ENCODE data around the gene RPS4Y1. TPM values are rescaled to one million over a fixed set of nuclear protein-coding genes. Genes with fewer than 3 reads are reported as not detected.

RPS4Y1 gene
- total RNA-seq (2014; rRNA removed; shearing (Covaris generic)): not detected in 2 replicates

DNA sequence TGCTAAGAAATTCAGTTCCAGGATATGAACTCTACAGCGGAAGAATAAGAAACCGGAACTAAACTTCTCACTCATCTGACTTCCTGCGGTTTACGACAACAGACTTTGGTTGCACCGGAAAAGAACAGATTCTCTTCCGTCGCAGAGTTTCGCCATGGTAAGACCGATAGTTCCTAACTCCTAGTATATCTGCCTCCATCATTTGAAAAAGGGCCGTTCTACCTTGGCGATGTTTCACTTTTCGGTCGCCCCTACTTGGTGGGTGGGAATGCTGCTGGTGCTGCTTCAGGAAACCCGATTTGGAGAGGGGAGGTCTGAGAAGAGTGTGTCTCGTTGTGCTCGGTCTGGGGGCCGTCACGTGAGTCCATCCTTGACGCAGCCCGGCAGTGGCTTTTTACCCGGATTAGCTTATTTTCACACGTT, at the start of gene RPS4Y1:
TSS of gene RPS4Y1 (plus strand) at position 132 of the 423 bp plus-strand sequence. CDS start at position 155, 23 bp downstream.

Small RNAs within 50 kb of the gene (small RNA-seq; reads per million reads assigned to genes)
- gene TOMM22P2: not detected

Other genes with a start within 250 kb of the RPS4Y1 start
- gene SRY, start 53.9 kb upstream of the RPS4Y1 start, total RNA-seq (2014; rRNA removed; shearing (Covaris generic)): not detected in 2 replicates
- not detected in 2 replicates for gene ZFY, start 93.8 kb downstream of the RPS4Y1 start, total RNA-seq (2014; rRNA removed; shearing (Covaris generic))